Testis (tissue), 5 donors: ENCODE measurements around the gene LDHAL6A. TPM values are rescaled to one million over a fixed set of nuclear protein-coding genes. Genes with fewer than 3 reads are reported as not detected.
"Not testable (repeated sequence)": the region's sequence is repeated elsewhere in the genome, so short reads cannot be mapped to it uniquely, and the experiment has no call there.

Source experiments
- DNase-seq: peaks from one replicate; pipeline ENCODE4 v3.0.0-alpha.2; 2019
- H3K27ac ChIP-seq, 2 donors: fragments of 200-600 bp; sonication (generic); one replicate each; pipeline ENCODE4 v1.5.1; 2019
- H3K27me3 ChIP-seq: fragments of 200-600 bp; sonication (generic); one replicate; pipeline ENCODE4 v1.5.1; 2019
- H3K36me3 ChIP-seq: fragments of 200-600 bp; sonication (generic); one replicate; pipeline ENCODE4 v1.5.1; 2017; ENCODE audit warnings: low read depth; ENCODE audit errors: missing control alignments
- H3K4me1 ChIP-seq: fragments of 200-600 bp; sonication (generic); one replicate; pipeline ENCODE4 v1.5.1; 2019
- H3K4me3 ChIP-seq, 2 donors: fragments of 200-600 bp; sonication (generic); one replicate each; pipeline ENCODE4 v1.5.1; 2017 to 2019
- H3K9me3 ChIP-seq: fragments of 200-600 bp; sonication (generic); one replicate; pipeline ENCODE4 v1.5.1; 2017
- POLR2A ChIP-seq: fragments of 450-650 bp; IDR thresholded peaks from one replicate; pipeline ENCODE4 v1.6.1; 2017; ENCODE audit warnings: antibody characterized with exemption, mild to moderate bottlenecking, moderate library complexity
- WGBS, 2 donors: methylation state at CpG; one replicate each; pipeline ENCODE4 v1.1.5; 2018; 5-methylcytosine and 5-hydroxymethylcytosine counted together
- intact Hi-C: fragments of 100-400 bp; cut with DNase I; formaldehyde crosslinking; loops from one replicate; pipeline ENCODE4 v1.15.1; 2023; ENCODE audit warnings: low total_unique reads
- long read RNA-seq, 2 donors: transcript quantifications; one replicate each; lab custom pipeline, GENCODE V29; 2026
- polyA plus RNA-seq: library from polyadenylated mRNA; stranded (reverse); fragments of 350-450 nt; fragmentation: Illumina TruSeq; extraction: RNeasy Lipid Tissue Mini Kit (QIAGEN cat#74804); gene quantifications from one replicate; pipeline ENCODE4 v1.2.3, GENCODE V29; 2014; ENCODE audit warnings: low read depth, low replicate concordance; ENCODE audit not compliant: insufficient read depth
- total RNA-seq, 2 donors: library from RNA; depleted of rRNA; stranded (reverse); fragments of >200 nt; gene quantifications; one replicate each; pipeline ENCODE4 v1.2.3, GENCODE V29; 2016
- TF ChIP-seq, protein P1 (sequence below), 3 experiments: fragments of 450-650 bp in 2 of 3; fragments of 200-600 bp in 1 of 3; sonication (generic) in 1 of 3; IDR thresholded peaks; one replicate each; pipeline ENCODE4 v1.5.1; 2016 to 2019; ENCODE audit warnings: antibody characterized with exemption in 3 of 3, mild to moderate bottlenecking in 2 of 3, moderate library complexity in 1 of 3

Gene LDHAL6A
- total RNA-seq (1 to 10 TPM; 2.4 to 4.7 TPM), polyA plus RNA-seq (13.0 TPM)
- long read RNA-seq, donor 1, partial matches to known transcripts = 125 of 233 reads
- long read RNA-seq, donor 1, other reads (novel, unspliced or antisense) = 107 of 233 reads
- long read RNA-seq, donor 2 = 0 reads

DNA sequence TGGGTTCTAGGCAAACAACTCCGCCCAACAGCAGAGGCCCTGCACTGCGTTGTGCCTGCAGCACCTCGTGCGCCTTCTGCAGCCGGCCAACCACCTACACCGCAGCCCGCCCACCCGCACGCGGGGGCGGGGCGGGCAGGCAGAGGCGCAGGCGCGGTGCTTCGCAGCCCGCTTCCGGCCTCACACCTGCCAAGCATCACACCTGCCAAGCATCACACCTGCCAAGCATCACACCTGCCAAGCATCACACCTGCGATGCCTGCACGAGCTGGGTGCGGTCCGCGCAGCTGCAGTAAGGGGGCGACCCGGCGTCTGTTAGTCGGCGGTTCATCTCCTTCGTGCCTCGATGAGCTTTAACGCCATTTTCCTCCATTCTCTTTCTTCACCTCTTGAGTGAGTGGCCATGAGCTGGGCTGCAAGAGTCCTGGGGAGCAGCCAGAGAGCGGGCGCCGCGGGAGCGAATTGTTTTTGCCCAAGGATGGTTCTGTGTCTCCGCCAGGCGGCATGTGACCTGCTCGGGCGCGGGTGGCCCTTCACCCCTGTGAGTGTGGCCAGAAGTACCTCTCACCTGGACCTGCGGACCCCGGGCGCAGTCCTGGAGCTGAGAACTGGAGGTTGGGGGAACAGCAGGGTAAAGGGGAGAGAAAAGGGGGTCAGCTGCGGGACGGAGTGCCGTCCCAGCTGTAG is at the start of gene LDHAL6A:
Gene LDHAL6A, plus strand, starts transcription at position 171 of the 687 bp plus-strand sequence. CDS start 825 bp downstream, outside the sequence.
- WGBS, 2 donors = 43 to 66% methylated on average over 23 to 39 of the region's 47 CpGs
- TF ChIP-seq, protein P1, sequence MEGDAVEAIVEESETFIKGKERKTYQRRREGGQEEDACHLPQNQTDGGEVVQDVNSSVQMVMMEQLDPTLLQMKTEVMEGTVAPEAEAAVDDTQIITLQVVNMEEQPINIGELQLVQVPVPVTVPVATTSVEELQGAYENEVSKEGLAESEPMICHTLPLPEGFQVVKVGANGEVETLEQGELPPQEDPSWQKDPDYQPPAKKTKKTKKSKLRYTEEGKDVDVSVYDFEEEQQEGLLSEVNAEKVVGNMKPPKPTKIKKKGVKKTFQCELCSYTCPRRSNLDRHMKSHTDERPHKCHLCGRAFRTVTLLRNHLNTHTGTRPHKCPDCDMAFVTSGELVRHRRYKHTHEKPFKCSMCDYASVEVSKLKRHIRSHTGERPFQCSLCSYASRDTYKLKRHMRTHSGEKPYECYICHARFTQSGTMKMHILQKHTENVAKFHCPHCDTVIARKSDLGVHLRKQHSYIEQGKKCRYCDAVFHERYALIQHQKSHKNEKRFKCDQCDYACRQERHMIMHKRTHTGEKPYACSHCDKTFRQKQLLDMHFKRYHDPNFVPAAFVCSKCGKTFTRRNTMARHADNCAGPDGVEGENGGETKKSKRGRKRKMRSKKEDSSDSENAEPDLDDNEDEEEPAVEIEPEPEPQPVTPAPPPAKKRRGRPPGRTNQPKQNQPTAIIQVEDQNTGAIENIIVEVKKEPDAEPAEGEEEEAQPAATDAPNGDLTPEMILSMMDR (IDR thresholded peaks at IDR 0.05) = no peak
- no peak for TF ChIP-seq POLR2A
- H3K36me3 ChIP-seq = no peaks in the 10 kb centered on the region
- peak within 1 kb of the TSS; percentile 7 to 50 for H3K4me3 ChIP-seq
- no peaks in the 10 kb centered on the region for H3K9me3 ChIP-seq
- no peaks in the 10 kb centered on the region for H3K27me3 ChIP-seq
- peak; percentile 54 for DNase-seq
- no peak within 1 kb of the TSS for H3K27ac ChIP-seq
- H3K4me1 ChIP-seq = no peaks in the 10 kb centered on the region
- intact Hi-C loops = no loop called here

DNA sequence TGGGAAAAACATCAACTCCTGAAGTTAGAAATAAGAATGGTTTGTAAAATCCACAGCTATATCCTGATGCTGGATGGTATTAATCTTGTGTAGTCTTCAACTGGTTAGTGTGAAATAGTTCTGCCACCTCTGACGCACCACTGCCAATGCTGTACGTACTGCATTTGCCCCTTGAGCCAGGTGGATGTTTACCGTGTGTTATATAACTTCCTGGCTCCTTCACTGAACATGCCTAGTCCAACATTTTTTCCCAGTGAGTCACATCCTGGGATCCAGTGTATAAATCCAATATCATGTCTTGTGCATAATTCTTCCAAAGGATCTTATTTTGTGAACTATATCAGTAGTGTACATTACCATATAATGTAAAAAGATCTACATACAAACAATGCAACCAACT is 48.3 kb upstream of the LDHAL6A start:
- DNase-seq, H3K27me3 ChIP-seq, H3K36me3 ChIP-seq, H3K4me1 ChIP-seq, H3K9me3 ChIP-seq, H3K4me3 ChIP-seq, intact Hi-C loops, H3K27ac ChIP-seq: not testable (repeated sequence)
- 69 to 74% methylated on average over 3 of the region's 3 CpGs for WGBS, 2 donors

DNA sequence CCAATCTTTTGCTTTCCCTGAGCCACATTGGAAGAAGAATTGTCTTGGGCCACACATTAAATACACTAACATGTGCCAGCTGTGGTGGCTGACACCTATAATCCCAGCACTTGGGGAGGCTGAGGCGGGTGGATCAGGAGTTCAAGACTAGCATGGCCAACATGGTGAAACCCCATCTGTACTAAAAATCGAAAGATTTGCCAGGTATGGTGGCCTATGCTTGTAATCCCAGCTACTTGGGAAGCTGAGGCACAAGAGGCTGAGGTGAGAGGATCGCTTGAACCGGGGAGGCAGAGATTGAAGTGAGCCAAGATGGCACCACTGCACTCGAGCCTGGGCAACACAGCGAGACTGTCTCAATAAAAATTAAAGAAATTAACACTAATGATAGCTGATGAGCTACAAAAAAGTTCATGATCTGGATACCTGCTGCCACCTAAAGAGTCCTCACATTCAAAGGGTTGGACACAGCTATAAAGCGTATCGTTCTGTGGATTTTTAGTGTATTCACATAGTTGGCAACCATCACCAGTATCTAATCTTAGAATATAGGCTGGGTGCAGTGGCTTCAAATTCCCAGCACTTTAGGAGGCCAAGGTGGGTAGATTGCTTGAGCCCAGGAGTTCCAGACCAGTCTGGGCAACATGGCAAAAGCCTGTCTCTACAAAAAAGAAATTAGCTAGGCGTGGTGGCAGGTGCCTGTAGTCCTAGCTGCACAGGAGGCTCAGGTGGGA is 46.9 kb upstream of the LDHAL6A start:
- intact Hi-C loops = no loop called here

DNA sequence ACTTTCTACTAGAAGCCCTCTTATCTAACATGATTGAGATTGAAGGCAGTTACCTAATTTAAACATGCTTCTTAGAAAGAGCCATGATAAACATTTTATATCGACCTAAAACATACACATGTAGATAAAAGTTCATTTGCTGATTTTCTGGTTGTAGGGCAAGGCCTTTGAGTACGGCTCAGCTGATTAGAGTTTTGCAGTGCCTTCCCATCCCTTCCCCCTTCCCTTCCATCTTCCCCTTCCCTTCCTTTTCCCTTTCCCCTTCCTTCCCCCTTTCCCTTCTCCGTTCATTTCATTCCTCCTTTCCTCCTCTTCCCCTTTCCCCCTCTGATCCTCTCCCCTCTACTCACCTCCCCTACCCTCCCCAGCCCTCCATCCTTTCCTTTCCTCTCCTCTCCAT is 39.2 kb upstream of the LDHAL6A start:
- Histone ChIP-seq H3K4me3 (no peak overlapping the region), H3K36me3 (no peaks in the 10 kb centered on the region), H3K9me3 (no peaks in the 10 kb centered on the region), H3K27ac (no peak overlapping the region), H3K27me3 (no peaks in the 10 kb centered on the region), H3K4me1 (no peaks in the 10 kb centered on the region)
- WGBS, 2 donors = 78 to 87% methylated on average over 3 of the region's 3 CpGs
- intact Hi-C loops = no loop called here
- DNase-seq = no peak
- TF ChIP-seq, protein P1 (IDR thresholded peaks at IDR 0.05) = no peak
- no peak for TF ChIP-seq POLR2A

More for the DNA sequence above, 46.9 kb upstream of the LDHAL6A start:
- Histone ChIP-seq H3K36me3 (no peaks in the 10 kb centered on the region), H3K27me3 (no peaks in the 10 kb centered on the region), H3K9me3 (no peaks in the 10 kb centered on the region), H3K4me3 (no peak overlapping the region), H3K27ac (no peak overlapping the region), H3K4me1 (no peaks in the 10 kb centered on the region)
- TF ChIP-seq POLR2A = no peak
- TF ChIP-seq, protein P1 (IDR thresholded peaks at IDR 0.05) = no peak
- DNase-seq = no peak
- 89 to 91% methylated on average over 9 of the region's 9 CpGs for WGBS, 2 donors

DNA sequence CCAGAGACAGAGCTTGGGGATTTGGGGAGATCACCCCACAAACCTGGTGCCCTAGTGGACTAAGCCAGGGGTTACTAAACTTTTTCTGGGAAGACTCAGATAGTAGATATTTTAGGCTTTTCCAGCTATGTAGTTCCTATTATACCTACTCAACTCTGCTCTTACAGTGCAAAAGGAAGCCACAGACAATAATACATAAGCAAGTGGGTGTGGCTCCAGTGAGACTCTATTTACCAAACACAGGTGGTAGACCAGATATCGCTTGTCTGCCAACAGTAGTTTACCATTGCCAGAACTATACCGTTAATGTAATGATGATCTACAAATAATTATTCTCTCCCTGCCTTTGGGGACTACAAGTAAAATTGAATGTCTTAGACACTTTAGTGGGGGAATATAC is 36.6 kb upstream of the LDHAL6A start:
- no peaks in the 10 kb centered on the region for H3K36me3 ChIP-seq
- intact Hi-C loops = no loop called here
- TF ChIP-seq POLR2A = no peak
- TF ChIP-seq, protein P1 (IDR thresholded peaks at IDR 0.05) = no peak
- H3K9me3 ChIP-seq = no peaks in the 10 kb centered on the region
- H3K27ac ChIP-seq = no peak overlapping the region
- no peak overlapping the region for H3K4me3 ChIP-seq
- no peak for DNase-seq
- WGBS, 2 donors = 84 to 93% methylated on average over 2 of the region's 2 CpGs
- no peaks in the 10 kb centered on the region for H3K4me1 ChIP-seq
- H3K27me3 ChIP-seq = no peaks in the 10 kb centered on the region
